Motor neuron (in vitro differentiated cells): ENCODE data around the gene TEX26. TPM values are rescaled to one million over a fixed set of nuclear protein-coding genes. Genes with fewer than 3 reads are reported as not detected.

ENCODE experiments used
- ATAC-seq, 8 experiments: fragments of 200-7000 bp; cut with Tn5 transposase; replicated peaks in 6 of 8; 2 replicates each; pipeline ENCODE4 v1.8.0; 2021; ENCODE audit warnings: mild to moderate bottlenecking in 8 of 8, moderate library complexity in 8 of 8
- H3K27ac ChIP-seq, 2 donors: fragments of 250-450 bp; sonication (Bioruptor Pico); 2 replicates each; pipeline ENCODE4 v1.9.0; 2021; ENCODE audit warnings: antibody characterized with exemption in 2 of 2, mild to moderate bottlenecking in 2 of 2, moderate library complexity in 1 of 2
- H3K4me1 ChIP-seq, 2 donors: fragments of 250-450 bp; sonication (Bioruptor Pico); replicated peaks in 1 of 2; 2 replicates each; pipeline ENCODE4 v1.6.1; 2021; ENCODE audit warnings: antibody characterized with exemption in 2 of 2, mild to moderate bottlenecking in 2 of 2, moderate library complexity in 1 of 2
- H3K4me3 ChIP-seq, 5 donors: fragments of 250-450 bp; sonication (Bioruptor Pico); 2 replicates each; pipeline ENCODE4 v1.9.0; 2021; ENCODE audit warnings: antibody characterized with exemption in 5 of 5, mild to moderate bottlenecking in 5 of 5, moderate library complexity in 4 of 5
- WGBS, 10 experiments: fragments of 450-650 bp; shearing (Covaris generic); methylation state at CpG; one replicate each; pipeline ENCODE4 v1.0.0; 2022; 5-methylcytosine and 5-hydroxymethylcytosine counted together
- in situ Hi-C, 9 experiments: fragments of 400-800 bp; cut with MboI; loops; one replicate each; pipeline ENCODE4 v1.15.0; 2021; ENCODE audit warnings: low sequenced_read_pairs in 9 of 9, low pct_unique_long_range_greater_than_20kb in 2 of 9; ENCODE audit not compliant: unreplicated experiment in 9 of 9
- total RNA-seq, 8 experiments: library from RNA; unstranded; fragments of 300-600 nt; gene quantifications; 2 replicates each; pipeline versions ENCODE4 v1.2.3 to v1.2.4, GENCODE V29; 2022

TEX26 gene
- total RNA-seq, 8 experiments from 2014 or later = 0.23 to 3.6 (median 1.6) TPM; not detected in 4

- in situ Hi-C loops = loop anchor here in 3 of 9 experiments (25.0 kb wide), 2 partner anchors 99 to 874 kb away; partner anchors contain the start of gene MEDAG (in 2 of the 3)
- Histone ChIP-seq H3K27ac (no peak overlapping the region), H3K4me3 (no peak overlapping the region), H3K4me1 (peaks cover 13 to 20% of the 10 kb centered on the region in 2 donors)
- peak in 7 of 8 experiments; percentile 39 to 74 (median 66) for ATAC-seq
- 23 to 79% (median 50%) methylated on average over 2 to 5 of the region's 5 CpGs; no CpG with 5 or more reads in 1 of the 10 experiments for WGBS, 10 experiments
These were observed 78.9 kb downstream of the TEX26 start for GRCh38 chr13:31011193-31011860.

DNA sequence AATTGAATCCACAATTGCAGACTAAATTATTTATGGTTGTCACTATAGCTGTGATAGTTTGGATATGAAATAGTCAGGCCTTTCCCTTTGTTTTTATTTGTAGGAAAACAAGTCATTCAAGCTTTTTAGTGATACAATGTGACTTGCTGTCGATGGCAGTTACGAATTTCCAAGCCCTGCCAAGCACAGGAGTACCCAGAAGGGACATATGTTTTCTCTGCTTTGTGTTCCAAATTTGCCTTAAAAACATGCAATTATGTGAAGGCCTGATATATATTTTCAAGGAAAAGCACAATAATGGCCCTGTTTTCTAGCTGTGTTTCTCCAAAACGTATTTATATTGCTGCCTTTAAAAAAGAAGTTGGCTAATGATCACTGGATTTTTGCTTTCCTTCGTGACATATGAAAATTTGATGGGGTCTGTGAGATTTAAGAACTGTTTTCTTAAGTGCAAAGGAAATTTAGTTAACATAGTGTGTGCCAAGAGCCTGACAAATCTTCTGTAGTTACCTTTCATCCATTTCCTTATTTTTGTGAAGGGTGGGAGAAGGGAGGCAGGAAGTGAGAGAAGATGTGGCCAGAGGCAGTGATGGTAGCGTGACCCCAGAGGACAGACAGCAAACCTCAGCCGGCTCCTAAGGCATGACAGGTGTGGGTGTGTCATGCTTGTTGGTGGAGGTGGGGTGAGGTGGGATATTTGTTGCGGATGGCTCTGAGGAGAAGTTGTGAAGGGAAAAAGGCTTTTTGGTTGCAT is 79.6 kb downstream of the TEX26 start:
- in situ Hi-C loops = loop anchor here in 3 of 9 experiments (25.0 kb wide), 2 partner anchors 100 to 875 kb away; partner anchors contain the start of gene MEDAG (in 2 of the 3)
- ATAC-seq = peak in 4 of 8 experiments; percentile 27 to 36 (median 28)
- Histone ChIP-seq H3K4me3 (no peak overlapping the region), H3K4me1 (peaks cover 13 to 20% of the 10 kb centered on the region in 2 donors), H3K27ac (no peak overlapping the region)
- WGBS, 10 experiments = 17 to 94% (median 80%) methylated on average over 1 to 6 of the region's 7 CpGs; no CpG with 5 or more reads in 1 of the 10 experiments

DNA sequence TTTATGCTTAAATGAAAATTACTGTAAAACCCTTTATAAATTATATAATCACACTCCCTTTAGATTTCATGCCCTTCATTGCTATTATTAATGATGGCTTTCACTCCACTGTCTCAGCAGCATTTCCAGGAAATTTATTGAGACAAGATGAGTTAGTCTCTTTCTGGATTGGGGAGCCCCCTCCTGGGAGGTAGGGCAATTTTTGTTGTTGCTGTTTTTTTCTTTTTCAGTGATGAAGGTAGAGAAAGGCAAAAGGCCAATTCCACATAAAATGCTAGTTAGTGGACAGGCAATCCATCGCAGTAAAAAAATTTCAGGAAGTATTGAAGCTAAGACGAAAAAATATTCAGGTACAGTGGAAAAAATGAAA is 80.2 kb downstream of the TEX26 start:
- WGBS, 10 experiments = 0 to 83% (median 67%) methylated on average over 1 to 2 of the region's 2 CpGs; no CpG with 5 or more reads in 2 of the 10 experiments
- ATAC-seq = peak in 5 of 8 experiments; percentile 29 to 49 (median 45)
- in situ Hi-C loops = loop anchor here in 3 of 9 experiments (25.0 kb wide), 2 partner anchors 100 to 875 kb away; partner anchors contain the start of gene MEDAG (in 2 of the 3)
- H3K4me3 ChIP-seq = no peak overlapping the region
- H3K27ac ChIP-seq = no peak overlapping the region
- peaks cover 13 to 20% of the 10 kb centered on the region in 2 donors for H3K4me1 ChIP-seq

- Histone ChIP-seq H3K4me3 (no peak overlapping the region), H3K27ac (no peak overlapping the region), H3K4me1 (peaks cover 13 to 20% of the 10 kb centered on the region in 2 donors)
- 78 to 100% (median 100%) methylated on average over 1 of the region's 1 CpG; no CpG with 5 or more reads in 1 of the 10 experiments for WGBS, 10 experiments
- ATAC-seq = no peak
- in situ Hi-C loops = loop anchor here in 3 of 9 experiments (25.0 kb wide), 2 partner anchors 102 to 877 kb away; partner anchors contain the start of gene MEDAG (in 2 of the 3)
These were observed 82.0 kb downstream of the TEX26 start for GRCh38 chr13:31014456-31014855.

- peaks cover 13 to 20% of the 10 kb centered on the region in 2 donors for H3K4me1 ChIP-seq
- no peak overlapping the region for H3K4me3 ChIP-seq
- ATAC-seq = no peak
- in situ Hi-C loops = loop anchor here in 3 of 9 experiments (25.0 kb wide), 2 partner anchors 103 to 878 kb away; partner anchors contain the start of gene MEDAG (in 2 of the 3)
- H3K27ac ChIP-seq = no peak overlapping the region
These were observed 82.7 kb downstream of the TEX26 start for GRCh38 chr13:31015199-31015598.

GRCh38 chr13:31016342-31017325 is 84.2 kb downstream of the TEX26 start:
- Histone ChIP-seq H3K27ac (no peak overlapping the region), H3K4me3 (no peak overlapping the region), H3K4me1 (peaks cover 7 to 13% of the 10 kb centered on the region in 2 donors)
- no peak for ATAC-seq
- WGBS, 10 experiments = 14 to 100% (median 70%) methylated on average over 1 to 8 of the region's 8 CpGs; no CpG with 5 or more reads in 2 of the 10 experiments
- in situ Hi-C loops = loop anchor here in 3 of 9 experiments (25.0 kb wide), 2 partner anchors 104 to 879 kb away; partner anchors contain the start of gene MEDAG (in 2 of the 3)

DNA sequence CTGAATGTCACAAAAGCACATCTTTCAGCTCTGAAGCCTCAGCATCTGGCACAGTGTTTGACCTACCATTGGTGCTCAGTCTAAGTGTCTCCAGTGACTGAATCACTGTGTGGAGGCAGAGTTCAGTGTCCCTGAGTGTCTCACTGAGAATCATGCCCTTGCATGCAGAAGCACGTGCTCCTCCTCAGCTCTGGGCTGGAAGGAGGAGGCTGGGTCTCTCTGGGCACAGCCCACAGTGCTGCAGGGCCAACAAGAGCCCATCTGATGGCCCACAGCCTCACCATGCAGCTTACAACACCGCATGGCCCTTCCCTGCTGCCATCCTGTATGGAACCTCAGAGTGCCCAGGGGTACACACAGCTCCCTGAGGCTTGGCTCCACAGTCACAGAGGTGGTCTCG is 86.1 kb downstream of the TEX26 start:
- Histone ChIP-seq H3K4me3 (no peak overlapping the region), H3K27ac (no peak overlapping the region), H3K4me1 (peaks cover 0 to 10% of the 10 kb centered on the region in 2 donors)
- WGBS, 10 experiments = 100% methylated on average over 1 of the region's 3 CpGs; no CpG with 5 or more reads in 9 of the 10 experiments
- in situ Hi-C loops = loop anchor here in 3 of 9 experiments (25.0 kb wide), 2 partner anchors 106 to 881 kb away; partner anchors contain the start of gene MEDAG (in 2 of the 3)
- ATAC-seq = no peak

GRCh38 chr13:31020996-31021395 is 88.5 kb downstream of the TEX26 start:
- in situ Hi-C loops = loop anchor here in 3 of 9 experiments (25.0 kb wide), 2 partner anchors 109 to 884 kb away; partner anchors contain the start of gene MEDAG (in 2 of the 3)
- 53 to 94% (median 80%) methylated on average over 1 to 3 of the region's 3 CpGs; no CpG with 5 or more reads in 3 of the 10 experiments for WGBS, 10 experiments
- peaks cover 0 to 10% of the 10 kb centered on the region in 2 donors for H3K4me1 ChIP-seq
- no peak for ATAC-seq
- H3K27ac ChIP-seq = no peak overlapping the region
- H3K4me3 ChIP-seq = no peak overlapping the region

- in situ Hi-C loops = loop anchor here in 3 of 9 experiments (25.0 kb wide), 2 partner anchors 110 to 885 kb away; partner anchors contain the start of gene MEDAG (in 2 of the 3)
- H3K4me3 ChIP-seq = no peak overlapping the region
- WGBS, 10 experiments = 14 to 98% (median 73%) methylated on average over 1 to 13 of the region's 13 CpGs
- H3K4me1 ChIP-seq = peaks cover 0 to 10% of the 10 kb centered on the region in 2 donors
- no peak for ATAC-seq
- H3K27ac ChIP-seq = no peak overlapping the region
These were observed 89.9 kb downstream of the TEX26 start for GRCh38 chr13:31022288-31022895.

- Histone ChIP-seq H3K4me3 (no peak overlapping the region), H3K4me1 (peaks cover 0 to 10% of the 10 kb centered on the region in 2 donors), H3K27ac (no peak overlapping the region)
- ATAC-seq = peak in 1 of 8 experiments; percentile 23
- 0 to 86% (median 43%) methylated on average over 1 to 2 of the region's 2 CpGs for WGBS, 10 experiments
- in situ Hi-C loops = loop anchor here in 3 of 9 experiments (25.0 kb wide), 2 partner anchors 111 to 886 kb away; partner anchors contain the start of gene MEDAG (in 2 of the 3)
These were observed 90.6 kb downstream of the TEX26 start for GRCh38 chr13:31022928-31023530.
